ENCODE data around the gene DPP6. TPM values are rescaled to one million over a fixed set of nuclear protein-coding genes. Genes with fewer than 3 reads are reported as not detected.

DPP6 gene
- total and polyA plus RNA-seq, 9 of the 15 experiments (the other 6 are each of a cell fraction or from before 2014, with no cell fraction given) = not detected

GRCh38 chr7:154412105-154412504 is 359.9 kb downstream of the DPP6 start (continued):
- TF ChIP-seq DMBX1 (CRISPR knock-in tag; IDR thresholded peaks at IDR 0.05; ENCODE audit: borderline replicate concordance) = no peak

GRCh38 chr7:154415709-154416399 is 363.7 kb downstream of the DPP6 start:
- 4% methylated on average over 6 of the region's 6 CpGs for WGBS (ENCODE audit: insufficient coverage, low coverage, missing lambda C conversion rate)
- Histone ChIP-seq H3K9me1 (ENCODE audit: control insufficient read depth, insufficient read depth, low read length) (no peaks in the 10 kb centered on the region), H3K4me1 (replicated peaks in 1 of 2; ENCODE audit: control insufficient read depth in 2 of 2, insufficient read depth in 2 of 2, low read length in 2 of 2) (no peaks in the 10 kb centered on the region), H3K9ac (ENCODE audit: insufficient read depth in 1 of 2, low read depth in 2 of 2, low read length in 2 of 2) (no peak overlapping the region), H3K36me3 (ENCODE audit: control insufficient read depth, insufficient read depth, low read length) (no peaks in the 10 kb centered on the region), H3K27me3 (ENCODE audit: control insufficient read depth in 2 of 2, insufficient read depth in 2 of 2, low read length in 2 of 2) (no peaks in the 10 kb centered on the region; a peak in 1 of 5 replicates), H3K9me3 (replicated peaks; ENCODE audit: control insufficient read depth, insufficient read depth, low read depth, low read length) (no peaks in the 10 kb centered on the region), H2AFZ (ENCODE audit: low read depth, low read length) (no peak overlapping the region), H3K4me3 (no peak overlapping the region), H4K20me1 (replicated peaks; ENCODE audit: control insufficient read depth, insufficient read depth, low read length) (no peaks in the 10 kb centered on the region), H3K79me2 (ENCODE audit: control insufficient read depth, insufficient read depth, low read length) (no peaks in the 10 kb centered on the region), H3K4me2 (ENCODE audit: insufficient read depth, low read length) (no peak overlapping the region), H3K27ac (ENCODE audit: extremely low read depth, low read depth, low read length) (no peak overlapping the region)
- DNase-seq (ENCODE audit: extremely low read depth in 1 of 4, low spot score in 3 of 4) = no peak
- FAIRE-seq = peak; percentile 15
- BruUV-seq (replicated peaks) = no TSS peak
- ChIA-PET POLR2A (interaction anchor here (1.7 kb wide), 1 partner anchor 11 kb away, joined by 5 read pairs; no protein-coding TSS in a partner anchor), CTCF (ENCODE audit: low intra/inter-chr PET ratio) (no interaction called here)
- ATAC-seq = no peak
- in situ Hi-C loops (cut with MboI) = no loop called here
- intact Hi-C loops (cut with micrococcal nuclease) = no loop called here
- TF ChIP-seq ZBTB40 (IDR thresholded peaks at IDR 0.05) = no peak
- no peak for TF ChIP-seq ZBTB40 (CRISPR knock-in tag; IDR thresholded peaks at IDR 0.05)
- TF ChIP-seq ZNF212 (CRISPR knock-in tag; IDR thresholded peaks at IDR 0.05) = no peak
- TF ChIP-seq SRSF3 (IDR thresholded peaks at IDR 0.05; ENCODE audit: insufficient read depth, low read length) = no peak
- no peak for TF ChIP-seq RFX5 (IDR thresholded peaks at IDR 0.05; ENCODE audit: low read depth, low read length)
- TF ChIP-seq ZNF639 (CRISPR knock-in tag; conservative IDR thresholded peaks at IDR 0.05 in 1 of 2, IDR thresholded peaks at IDR 0.05 in 1 of 2) = no peak
- TF ChIP-seq JUNB (CRISPR knock-in tag; conservative IDR thresholded peaks at IDR 0.05) = no peak
- TF ChIP-seq ZEB2 (IDR thresholded peaks at IDR 0.05) = no peak
- TF ChIP-seq HDAC1 (IDR thresholded peaks at IDR 0.05) = no peak
